Activated T-helper 9 cell treated with anti-CD3 and anti-CD28 coated beads, Interleukin-2, amount 50 U/mL, for 16 hours (primary cell): ENCODE data around the gene MS4A5.

Source experiments
- DNase-seq: peaks from one replicate; pipeline ENCODE4 v3.0.0-alpha.2; 2020; ENCODE audit warnings: low read depth

Gene MS4A5

GRCh38 chr11:60482361-60482760, 53.0 kb downstream of the MS4A5 start:
- DNase-seq = no peak

- DNase-seq = no peak
Measured at GRCh38 chr11:60485987-60486386, 56.6 kb downstream of the MS4A5 start.

GRCh38 chr11:60492488-60493009, 63.2 kb downstream of the MS4A5 start, which contains the start of gene MS4A12:
Gene MS4A12, plus strand, starts transcription at chr11:60492778. Its CDS starts 4,541 bp downstream, at chr11:60497319.
- DNase-seq = no peak

GRCh38 chr11:60493454-60493853, 64.1 kb downstream of the MS4A5 start:
- no peak for DNase-seq
